ENCODE results near the gene AP1M2.

The AP1M2 gene

DNA sequence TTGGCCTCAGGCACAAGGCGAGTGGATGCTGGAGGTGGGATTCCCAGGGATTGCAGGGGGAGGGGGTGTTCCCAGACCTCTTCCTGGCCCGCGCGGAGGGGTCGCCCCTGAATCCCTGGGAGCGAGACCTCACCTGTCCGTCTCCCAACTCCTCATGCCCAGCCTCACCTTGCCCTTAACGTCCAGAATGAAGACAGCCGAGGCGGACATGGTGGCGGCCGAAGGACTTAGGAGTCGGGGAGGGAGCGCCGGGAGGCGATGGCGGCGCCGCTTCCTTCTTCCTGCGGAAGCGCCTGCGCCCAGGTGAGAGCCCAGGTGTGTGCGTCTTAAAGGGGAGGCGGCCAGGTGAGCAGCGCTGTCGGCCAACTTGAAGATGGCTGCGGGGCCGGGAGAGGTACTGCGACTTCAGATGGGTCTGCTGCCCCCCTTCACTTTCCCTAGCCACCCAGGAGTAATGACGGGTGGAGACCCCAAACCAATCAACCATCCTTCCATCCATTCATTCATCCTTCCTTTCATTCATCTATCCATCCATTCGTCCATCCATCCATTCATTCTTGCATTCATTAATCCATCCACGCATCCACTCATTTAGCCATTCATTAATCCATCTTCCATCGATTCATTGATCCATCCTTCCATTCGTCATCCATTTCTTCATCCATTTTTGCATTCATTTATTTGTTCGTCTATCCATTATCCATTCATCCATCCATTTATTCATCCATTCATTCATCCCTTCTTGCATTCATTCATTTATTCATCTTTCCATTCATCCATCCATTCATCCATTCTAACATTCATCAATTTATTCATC, at the start of gene AP1M2:
Gene AP1M2, minus strand, starts transcription at position 291 of the 817 bp plus-strand sequence. Its CDS starts 81 bp downstream, at position 210.
- no peak within 1 kb of the TSS for H3K4me3 ChIP-seq (ENCODE audit: low read length)
- no peak for TF ChIP-seq ZNF274 (IDR thresholded peaks at IDR 0.05; ENCODE audit: low read depth, low read length)

DNA sequence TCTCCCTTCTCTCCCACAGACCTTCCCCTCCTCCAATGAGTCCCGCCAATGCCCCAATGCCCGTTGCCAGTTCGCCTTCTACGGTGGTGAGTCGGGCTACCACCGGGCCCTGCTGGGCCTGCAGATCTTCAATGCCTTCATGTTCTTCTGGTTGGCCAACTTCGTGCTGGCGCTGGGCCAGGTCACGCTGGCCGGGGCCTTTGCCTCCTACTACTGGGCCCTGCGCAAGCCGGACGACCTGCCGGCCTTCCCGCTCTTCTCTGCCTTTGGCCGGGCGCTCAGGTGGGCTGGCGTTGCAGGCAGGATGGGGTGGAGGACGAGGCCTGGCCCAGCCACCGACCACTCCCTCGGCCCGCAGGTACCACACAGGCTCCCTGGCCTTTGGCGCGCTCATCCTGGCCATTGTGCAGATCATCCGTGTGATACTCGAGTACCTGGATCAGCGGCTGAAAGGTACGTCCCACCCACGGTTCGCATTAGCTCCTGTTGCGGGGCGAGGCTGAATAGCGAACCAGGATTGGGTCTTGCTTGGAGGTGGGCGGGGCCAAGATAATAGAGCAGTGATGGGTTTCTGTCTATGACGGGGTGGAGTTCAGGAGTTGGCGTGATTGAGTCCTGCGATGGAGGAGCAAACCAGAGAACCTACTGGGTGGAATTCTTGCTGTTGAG, 49.3 kb upstream of the AP1M2 start:
- no peak overlapping the region for H3K4me3 ChIP-seq (ENCODE audit: low read length)

DNA sequence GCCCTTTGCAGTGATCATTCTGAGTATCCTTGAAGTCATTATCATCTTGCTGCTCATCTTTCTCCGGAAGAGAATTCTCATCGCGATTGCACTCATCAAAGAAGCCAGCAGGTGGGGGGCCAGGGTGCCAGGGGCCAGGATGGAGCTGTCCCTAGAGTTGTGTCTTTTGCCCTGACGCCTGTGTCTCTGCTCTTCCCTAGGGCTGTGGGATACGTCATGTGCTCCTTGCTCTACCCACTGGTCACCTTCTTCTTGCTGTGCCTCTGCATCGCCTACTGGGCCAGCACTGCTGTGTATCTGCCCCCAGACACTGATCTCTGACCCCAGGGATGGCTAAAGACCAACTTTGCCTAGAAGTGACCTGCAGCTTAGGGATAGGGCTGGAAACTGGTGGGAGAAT, 47.9 kb upstream of the AP1M2 start:
- no peak for TF ChIP-seq ZNF274 (IDR thresholded peaks at IDR 0.05; ENCODE audit: low read depth, low read length)
- H3K4me3 ChIP-seq (ENCODE audit: low read length): no peak overlapping the region

More for the DNA sequence above, 49.3 kb upstream of the AP1M2 start:
- TF ChIP-seq ZNF274 (IDR thresholded peaks at IDR 0.05; ENCODE audit: low read depth, low read length): no peak

DNA sequence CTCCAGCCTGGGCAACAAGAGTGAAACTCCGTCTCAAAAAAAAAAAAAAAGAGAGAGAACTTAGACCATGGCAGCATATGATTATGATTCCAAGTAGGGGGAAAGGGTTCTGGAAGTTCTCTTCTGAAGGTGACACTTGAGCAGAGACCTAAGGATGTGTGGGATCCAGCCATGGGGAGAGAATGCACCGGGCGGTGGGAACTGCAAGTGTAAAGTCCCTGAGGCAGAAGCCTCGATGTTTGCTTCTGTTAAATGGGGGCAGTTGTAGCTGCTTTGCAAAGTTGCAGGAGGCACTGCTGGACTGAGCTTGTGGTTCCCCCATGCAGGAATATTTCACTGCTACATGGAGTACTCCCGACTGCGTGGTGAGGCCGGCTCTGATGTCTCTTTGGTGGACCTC, 47.3 kb upstream of the AP1M2 start:
- no peak for TF ChIP-seq ZNF274 (IDR thresholded peaks at IDR 0.05; ENCODE audit: low read depth, low read length)
- H3K4me3 ChIP-seq (ENCODE audit: low read length): no peak overlapping the region

DNA sequence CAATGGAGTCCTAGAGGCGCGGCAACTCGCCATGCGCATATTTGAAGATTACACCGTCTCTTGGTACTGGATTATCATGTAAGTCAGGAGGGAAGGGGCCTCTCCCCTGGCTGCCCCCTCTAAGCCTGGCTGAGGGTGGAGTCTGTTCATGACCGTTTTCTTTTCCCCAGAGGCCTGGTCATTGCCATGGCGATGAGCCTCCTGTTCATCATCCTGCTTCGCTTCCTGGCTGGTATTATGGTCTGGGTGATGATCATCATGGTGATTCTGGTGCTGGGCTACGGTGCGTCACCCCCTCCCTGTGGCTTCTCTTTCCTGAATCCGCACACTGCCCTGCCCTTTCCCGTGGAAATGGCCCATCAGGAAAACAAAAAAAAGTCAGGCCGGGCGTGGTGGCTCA, 44.8 kb upstream of the AP1M2 start:
- no peak overlapping the region for H3K4me3 ChIP-seq (ENCODE audit: low read length)
- TF ChIP-seq ZNF274 (IDR thresholded peaks at IDR 0.05; ENCODE audit: low read depth, low read length): no peak

DNA sequence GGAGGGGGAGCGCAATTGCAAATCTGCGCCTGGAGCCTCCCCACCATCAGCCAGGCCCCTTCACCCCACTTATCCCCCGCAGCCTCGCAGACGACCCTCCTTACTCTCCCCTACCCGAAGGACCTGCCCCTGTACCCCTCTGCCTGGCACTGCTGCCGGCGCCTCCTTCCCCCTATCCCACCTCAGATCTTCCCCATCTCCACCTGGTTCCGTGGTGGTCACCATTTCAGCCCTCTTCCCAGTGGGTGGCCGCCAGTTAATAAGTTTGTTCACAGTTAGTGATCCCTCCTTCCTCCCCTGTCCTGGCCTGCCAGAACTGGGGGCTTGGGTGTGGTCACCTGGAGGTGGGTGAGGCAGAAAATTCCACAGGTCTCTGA, 38.6 kb upstream of the AP1M2 start:
- TF ChIP-seq ZNF274 (IDR thresholded peaks at IDR 0.05; ENCODE audit: low read depth, low read length): no peak
- no peak overlapping the region for H3K4me3 ChIP-seq (ENCODE audit: low read length)

DNA sequence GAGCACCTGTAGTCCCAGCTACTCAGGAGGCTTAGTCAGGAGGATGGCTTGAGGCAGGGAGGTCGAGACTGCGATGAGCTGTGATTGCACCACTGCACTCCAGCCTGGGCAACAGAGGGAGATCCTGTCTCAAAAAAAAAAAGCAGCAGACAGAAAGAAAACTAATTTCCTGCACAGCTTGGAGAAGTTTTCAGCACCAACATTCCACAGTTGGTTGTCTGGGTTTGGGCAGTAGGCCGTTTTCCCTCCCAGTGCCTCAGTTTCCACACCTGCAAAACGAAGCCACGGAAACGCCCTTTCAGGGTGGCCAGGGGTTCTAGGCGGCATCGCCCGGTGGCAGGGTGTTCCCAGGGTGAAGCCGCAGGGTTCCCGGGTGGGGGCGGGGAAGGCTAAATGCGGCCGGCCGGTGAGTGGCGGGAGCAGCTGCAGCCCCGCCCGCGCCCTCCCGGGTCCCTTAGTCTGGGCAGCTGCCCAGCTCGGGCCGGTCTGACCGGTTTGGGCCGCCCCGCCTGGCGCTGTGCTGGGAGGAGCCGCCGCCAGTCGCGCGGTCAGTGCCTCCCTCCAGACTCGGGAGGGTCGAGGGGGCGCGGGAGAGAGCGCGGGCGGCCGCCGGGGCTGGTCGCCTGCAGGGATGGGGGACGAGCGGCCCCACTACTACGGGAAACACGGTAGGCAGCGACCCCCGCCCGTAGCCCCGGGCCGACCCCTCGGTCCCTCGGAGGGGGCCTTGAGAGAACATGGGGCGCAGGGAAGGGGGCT, 38.1 kb upstream of the AP1M2 start, which contains the start of gene SLC44A2:
Gene SLC44A2, plus strand, starts transcription at position 551 of the 759 bp plus-strand sequence. Its CDS starts 81 bp downstream, at position 632.
- no peak for TF ChIP-seq ZNF274 (IDR thresholded peaks at IDR 0.05; ENCODE audit: low read depth, low read length)
- no peak within 1 kb of the TSS for H3K4me3 ChIP-seq (ENCODE audit: low read length)

DNA sequence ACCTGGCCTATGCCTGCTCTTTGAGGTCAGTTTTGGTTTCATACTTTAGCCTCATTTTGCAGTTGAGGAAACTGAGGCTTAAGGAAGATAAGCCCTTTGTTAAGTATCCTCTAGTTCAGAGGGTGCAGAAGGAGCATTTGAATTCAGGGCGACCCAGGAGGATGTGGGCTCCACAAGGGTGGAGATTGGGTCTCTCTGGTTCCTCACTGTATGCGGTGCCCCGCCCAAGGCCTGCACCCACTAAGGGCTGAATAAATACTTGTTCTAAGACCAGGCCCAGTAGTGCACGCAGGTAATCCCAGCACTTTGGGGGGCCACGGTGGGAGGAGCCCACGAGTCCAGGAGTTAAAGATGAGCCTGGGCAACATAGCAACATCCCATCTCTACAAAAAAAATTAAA, 37.5 kb upstream of the AP1M2 start:
- TF ChIP-seq ZNF274 (IDR thresholded peaks at IDR 0.05; ENCODE audit: low read depth, low read length): no peak
- no peak overlapping the region for H3K4me3 ChIP-seq (ENCODE audit: low read length)

DNA sequence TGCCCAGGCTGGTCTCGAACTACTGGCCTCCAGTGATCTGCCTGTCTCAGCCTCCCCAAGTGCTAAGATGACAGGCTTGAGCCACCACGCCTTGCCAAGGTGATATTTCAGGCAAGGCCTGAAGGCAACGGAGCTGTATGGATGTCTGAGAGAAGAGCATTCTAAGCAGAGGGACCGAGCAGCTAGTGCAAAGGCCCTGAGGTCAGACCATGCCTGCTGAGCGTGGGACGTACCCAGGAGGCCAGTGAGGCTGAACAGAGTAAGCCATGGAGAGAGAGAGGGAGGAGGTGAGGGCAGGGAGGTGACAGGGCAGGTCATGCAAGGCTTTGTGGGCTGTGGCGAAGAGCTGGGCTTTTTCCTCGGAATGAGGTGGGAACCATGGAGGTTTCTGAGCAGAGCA, 34.9 kb upstream of the AP1M2 start:
- no peak overlapping the region for H3K4me3 ChIP-seq (ENCODE audit: low read length)
- TF ChIP-seq ZNF274 (IDR thresholded peaks at IDR 0.05; ENCODE audit: low read depth, low read length): no peak

DNA sequence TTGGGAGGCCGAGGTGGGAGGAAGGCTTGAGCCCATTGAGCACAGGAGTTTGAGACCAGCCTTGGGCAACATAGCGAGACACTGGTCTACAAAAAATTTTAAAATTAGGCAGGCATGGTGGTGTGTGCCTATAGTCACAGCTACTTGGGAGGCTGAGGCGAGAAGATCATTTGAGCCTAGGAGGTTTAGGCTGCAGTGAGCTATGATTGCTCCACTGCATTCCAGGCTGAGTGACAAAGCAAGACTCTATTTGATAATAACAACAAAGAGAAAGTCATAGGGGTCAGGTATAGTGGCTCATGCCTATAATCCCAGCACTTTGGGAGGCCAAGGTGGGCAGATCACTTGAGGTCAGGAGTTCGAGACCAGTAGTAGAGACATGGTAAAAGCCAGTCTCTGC, 33.7 kb upstream of the AP1M2 start:
- no peak for TF ChIP-seq ZNF274 (IDR thresholded peaks at IDR 0.05; ENCODE audit: low read depth, low read length)

DNA sequence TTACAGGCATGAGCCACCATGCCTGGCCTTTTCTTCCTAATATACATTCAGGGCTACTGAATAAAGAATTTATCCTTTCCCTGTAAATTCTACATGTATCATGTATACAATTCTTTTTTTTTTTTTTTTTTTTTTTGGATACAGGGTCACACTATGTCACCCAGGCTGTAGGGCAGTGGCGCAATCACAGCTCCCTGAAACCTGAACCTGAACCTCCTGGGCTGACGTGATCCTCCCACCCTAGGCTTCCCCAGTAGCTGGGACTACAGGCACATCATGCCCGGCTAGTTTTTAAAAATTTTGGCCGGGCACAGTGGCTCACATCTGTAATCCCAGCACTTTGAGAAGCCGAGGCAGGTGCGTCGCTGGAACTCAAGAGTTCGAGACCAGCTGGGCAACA, 31.7 kb upstream of the AP1M2 start:
- no peak for TF ChIP-seq ZNF274 (IDR thresholded peaks at IDR 0.05; ENCODE audit: low read depth, low read length)
- H3K4me3 ChIP-seq (ENCODE audit: low read length): no peak overlapping the region

More for the DNA sequence above, 33.7 kb upstream of the AP1M2 start:
- H3K4me3 ChIP-seq (ENCODE audit: low read length): no peak overlapping the region

DNA sequence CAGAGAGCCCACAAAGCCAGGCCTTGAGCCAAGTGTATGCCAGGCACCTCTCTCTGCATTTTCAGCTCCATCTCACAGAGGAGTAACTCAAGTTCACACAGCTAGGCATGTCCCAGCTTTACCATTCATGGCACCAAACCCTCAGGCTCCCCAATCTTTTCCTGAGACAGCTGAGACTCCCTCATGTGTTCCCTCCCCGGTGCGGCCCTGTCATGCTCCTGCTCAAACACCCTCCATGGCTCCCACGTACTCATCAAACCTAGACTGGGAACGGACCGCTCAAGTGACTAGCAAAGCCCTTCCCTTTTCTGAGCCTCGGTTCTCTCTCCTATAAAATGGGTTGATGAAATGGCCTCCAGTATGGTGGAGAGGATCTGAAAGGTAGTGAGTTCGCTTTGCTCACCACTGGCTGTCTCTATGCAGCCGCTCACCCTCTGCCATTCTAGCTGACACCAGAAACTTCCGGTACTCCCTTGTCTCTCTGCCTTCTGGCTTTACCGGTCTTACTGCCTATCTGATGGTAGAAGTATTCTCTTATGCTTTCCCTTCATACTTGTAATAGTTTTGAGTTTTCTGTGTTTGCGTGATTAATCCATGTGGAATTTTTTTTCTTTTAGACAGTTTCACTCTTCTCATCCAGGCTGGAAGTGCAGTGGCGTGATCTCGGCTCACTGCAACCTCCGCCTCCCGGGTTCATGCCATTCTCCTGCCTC, 30.5 kb upstream of the AP1M2 start:
- TF ChIP-seq ZNF274 (IDR thresholded peaks at IDR 0.05; ENCODE audit: low read depth, low read length): no peak
- H3K4me3 ChIP-seq (ENCODE audit: low read length): no peak overlapping the region

DNA sequence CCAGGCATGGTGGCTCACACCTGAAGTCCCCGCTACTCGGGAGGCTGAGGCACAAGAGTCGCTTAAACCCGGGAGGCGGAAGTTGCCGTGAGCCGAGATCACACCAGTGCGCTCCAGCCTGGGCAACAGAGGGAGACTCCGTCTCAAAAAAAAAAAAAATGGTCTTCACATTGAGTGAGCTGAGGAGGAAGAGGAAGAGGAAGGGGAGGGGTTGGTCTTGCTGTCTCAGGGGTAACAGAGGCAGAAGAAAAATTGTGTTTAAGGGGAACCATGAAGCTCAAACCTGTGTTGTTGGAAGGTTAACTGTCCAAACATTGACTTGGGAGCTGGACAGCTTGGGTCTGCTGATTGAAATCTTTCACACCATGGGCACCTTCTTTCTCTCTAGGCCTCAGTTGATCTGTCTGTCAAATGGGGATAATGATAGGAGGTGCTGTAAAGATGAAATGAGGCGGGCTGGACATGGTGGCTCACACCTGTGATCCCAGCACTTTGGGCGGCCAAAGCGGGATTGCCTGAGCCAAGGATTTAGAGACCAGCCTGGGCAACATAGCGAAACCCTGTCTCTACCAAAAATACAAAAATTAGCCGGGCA, 28.4 kb upstream of the AP1M2 start:
- TF ChIP-seq ZNF274 (IDR thresholded peaks at IDR 0.05; ENCODE audit: low read depth, low read length): no peak
- H3K4me3 ChIP-seq (ENCODE audit: low read length): no peak overlapping the region

Data from GM08714 (cell line).